Measurements from ENCODE around the gene ACBD4. TPM values are rescaled to one million over a fixed set of nuclear protein-coding genes. Genes with fewer than 3 reads are reported as not detected.

ACBD4 gene
- total RNA-seq, 2 experiments from 2014 or later = 14.8 to 24.0 TPM

DNA sequence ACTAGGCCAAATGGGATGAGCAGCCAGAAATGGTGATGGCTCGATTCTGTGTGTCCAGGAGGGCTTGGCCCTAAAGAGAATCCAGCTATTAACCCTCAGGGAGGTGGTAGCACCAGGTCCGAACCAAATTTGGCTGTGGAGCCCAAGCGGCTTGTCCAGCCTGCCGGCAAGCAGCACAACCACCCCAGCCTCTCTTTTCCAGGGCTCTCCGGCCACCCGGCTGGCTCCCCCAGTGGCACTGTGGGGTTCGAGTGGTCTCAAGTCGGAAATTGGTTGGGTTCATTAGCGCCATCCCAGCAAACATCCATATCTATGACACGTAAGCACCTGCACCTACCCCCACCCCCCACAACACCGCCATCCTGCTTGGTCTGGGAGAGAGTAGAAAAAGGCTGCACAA is 38.6 kb upstream of the ACBD4 start:
- H3K4me2 ChIP-seq (ENCODE audit: low read length) = no peak overlapping the region
- H3K4me1 ChIP-seq (ENCODE audit: insufficient read depth, low read length, poor library complexity, severe bottlenecking) = no peaks in the 10 kb centered on the region
- DNase-seq (ENCODE audit: low spot score) = no peak
- H3K9me2 ChIP-seq (ENCODE audit: insufficient read depth, low read length) = no peaks in the 10 kb centered on the region
- H3K27ac ChIP-seq (ENCODE audit: low read depth, low read length, poor library complexity, severe bottlenecking) = no peak overlapping the region
- H4K20me1 ChIP-seq (ENCODE audit: insufficient read depth, low read length) = no peaks in the 10 kb centered on the region
- H3K79me2 ChIP-seq (ENCODE audit: insufficient read depth, low read depth, low read length) = no peaks in the 10 kb centered on the region
- CTCF ChIA-PET (ENCODE audit: unreplicated experiment) = no interaction called here
- no peak overlapping the region for H3K4me3 ChIP-seq (ENCODE audit: low read depth, low read length, poor library complexity, severe bottlenecking)
- POLR2A ChIA-PET = no interaction called here
- BruUV-seq (replicated peaks) = no TSS peak
- no peak overlapping the region for H2AFZ ChIP-seq (ENCODE audit: low read length)
- H3K36me3 ChIP-seq (ENCODE audit: insufficient read depth, low read length) = peaks cover 94% of the 10 kb centered on the region
- TF ChIP-seq EZH2phosphoT487 (IDR thresholded peaks at IDR 0.05; ENCODE audit: borderline replicate concordance, low read depth, low read length) = no peak
- TF ChIP-seq, protein P1, sequence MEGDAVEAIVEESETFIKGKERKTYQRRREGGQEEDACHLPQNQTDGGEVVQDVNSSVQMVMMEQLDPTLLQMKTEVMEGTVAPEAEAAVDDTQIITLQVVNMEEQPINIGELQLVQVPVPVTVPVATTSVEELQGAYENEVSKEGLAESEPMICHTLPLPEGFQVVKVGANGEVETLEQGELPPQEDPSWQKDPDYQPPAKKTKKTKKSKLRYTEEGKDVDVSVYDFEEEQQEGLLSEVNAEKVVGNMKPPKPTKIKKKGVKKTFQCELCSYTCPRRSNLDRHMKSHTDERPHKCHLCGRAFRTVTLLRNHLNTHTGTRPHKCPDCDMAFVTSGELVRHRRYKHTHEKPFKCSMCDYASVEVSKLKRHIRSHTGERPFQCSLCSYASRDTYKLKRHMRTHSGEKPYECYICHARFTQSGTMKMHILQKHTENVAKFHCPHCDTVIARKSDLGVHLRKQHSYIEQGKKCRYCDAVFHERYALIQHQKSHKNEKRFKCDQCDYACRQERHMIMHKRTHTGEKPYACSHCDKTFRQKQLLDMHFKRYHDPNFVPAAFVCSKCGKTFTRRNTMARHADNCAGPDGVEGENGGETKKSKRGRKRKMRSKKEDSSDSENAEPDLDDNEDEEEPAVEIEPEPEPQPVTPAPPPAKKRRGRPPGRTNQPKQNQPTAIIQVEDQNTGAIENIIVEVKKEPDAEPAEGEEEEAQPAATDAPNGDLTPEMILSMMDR (conservative IDR thresholded peaks at IDR 0.05; ENCODE audit: low read length) = no peak
- no peaks in the 10 kb centered on the region for H3K9me3 ChIP-seq (ENCODE audit: low read length)
- intact Hi-C loops (cut with micrococcal nuclease; ENCODE audit: unreplicated experiment) = loop anchor here (1.0 to 5.0 kb wide), 2 partner anchors 36 to 80 kb away; no protein-coding TSS in a partner anchor

DNA sequence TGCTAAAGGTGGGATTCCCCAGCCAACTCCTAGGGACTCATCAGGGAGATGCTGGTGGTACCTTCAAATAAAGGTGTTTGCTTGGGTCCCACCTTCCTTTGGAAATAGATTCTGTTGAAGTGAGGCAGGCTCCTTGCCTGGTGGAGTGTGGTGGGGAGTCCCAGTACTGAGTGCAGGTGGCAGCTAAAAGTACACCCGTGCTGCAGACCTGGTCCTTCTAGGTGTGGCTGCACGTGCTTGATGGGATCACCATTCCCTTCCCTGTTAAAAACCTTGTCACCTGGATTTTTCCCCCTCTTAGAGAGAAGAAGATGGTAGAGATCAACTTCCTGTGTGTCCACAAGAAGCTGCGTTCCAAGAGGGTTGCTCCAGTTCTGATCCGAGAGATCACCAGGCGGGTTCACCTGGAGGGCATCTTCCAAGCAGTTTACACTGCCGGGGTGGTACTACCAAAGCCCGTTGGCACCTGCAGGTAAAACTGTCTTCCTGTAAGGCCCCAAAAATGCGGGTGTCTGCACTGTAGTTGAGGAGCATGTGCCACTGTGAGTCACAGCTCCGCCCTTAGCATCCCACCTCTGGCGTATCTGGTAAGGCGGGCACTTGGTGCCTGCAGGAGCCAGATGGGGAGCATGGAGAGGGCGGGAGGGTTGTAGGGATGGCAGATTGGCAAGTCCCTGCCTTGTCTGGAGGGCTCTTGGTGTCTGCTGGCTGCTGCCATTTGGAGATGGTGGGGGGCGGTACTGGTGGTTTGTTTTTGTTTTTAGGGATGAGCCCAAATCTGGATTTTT is 37.2 kb upstream of the ACBD4 start:
- Histone ChIP-seq H3K79me2 (ENCODE audit: insufficient read depth, low read depth, low read length) (no peaks in the 10 kb centered on the region), H2AFZ (ENCODE audit: low read length) (no peak overlapping the region), H3K4me1 (ENCODE audit: insufficient read depth, low read length, poor library complexity, severe bottlenecking) (no peaks in the 10 kb centered on the region), H3K27ac (ENCODE audit: low read depth, low read length, poor library complexity, severe bottlenecking) (no peak overlapping the region), H3K9me3 (ENCODE audit: low read length) (no peaks in the 10 kb centered on the region), H4K20me1 (ENCODE audit: insufficient read depth, low read length) (no peaks in the 10 kb centered on the region), H3K4me3 (ENCODE audit: low read depth, low read length, poor library complexity, severe bottlenecking) (no peak overlapping the region), H3K9me2 (ENCODE audit: insufficient read depth, low read length) (no peaks in the 10 kb centered on the region), H3K4me2 (ENCODE audit: low read length) (no peak overlapping the region), H3K36me3 (ENCODE audit: insufficient read depth, low read length) (peaks cover 95% of the 10 kb centered on the region)
- POLR2A ChIA-PET = no interaction called here
- TF ChIP-seq, protein P1 (conservative IDR thresholded peaks at IDR 0.05; ENCODE audit: low read length) = no peak
- no peak for TF ChIP-seq EZH2phosphoT487 (IDR thresholded peaks at IDR 0.05; ENCODE audit: borderline replicate concordance, low read depth, low read length)
- intact Hi-C loops (cut with micrococcal nuclease; ENCODE audit: unreplicated experiment) = loop anchor here (2.0 to 5.0 kb wide), 2 partner anchors 81 to 177 kb away; no protein-coding TSS in a partner anchor
- no TSS peak for BruUV-seq (replicated peaks)
- DNase-seq (ENCODE audit: low spot score) = no peak
- CTCF ChIA-PET (ENCODE audit: unreplicated experiment) = no interaction called here

Data from OCI-LY7 (cell line).